ENCODE data around the gene LRAT. TPM values are rescaled to one million over a fixed set of nuclear protein-coding genes. Genes with fewer than 3 reads are reported as not detected.

LRAT gene
- total RNA-seq, 1 experiment from 2014 or later, result 20.4 TPM

DNA sequence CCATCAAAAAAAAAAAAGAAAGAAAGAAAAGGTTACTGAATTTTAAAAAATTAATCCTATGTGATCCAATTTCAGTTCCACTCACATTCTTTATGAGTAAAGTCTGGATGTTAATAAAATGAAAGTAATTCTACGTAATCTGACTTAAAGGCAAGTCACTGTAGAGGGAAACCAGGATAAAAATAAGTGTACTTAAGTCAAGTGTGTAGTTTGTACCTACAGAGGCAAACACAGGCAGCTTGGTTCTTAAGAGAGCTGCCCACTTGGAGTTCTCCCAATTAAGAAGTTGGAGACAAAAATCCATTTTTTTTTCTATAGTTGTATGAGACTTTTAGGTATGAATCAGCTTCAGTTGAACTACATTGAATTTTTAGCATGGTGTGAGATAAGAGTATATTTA is 7.0 kb upstream of the LRAT start:
- H3K4me3 Mint-ChIP-seq, result no peak overlapping the region
- H3K4me1 ChIP-seq (ENCODE audit: insufficient read depth, low read length), result peaks cover 7% of the 10 kb centered on the region
- no peaks in the 10 kb centered on the region for H4K20me1 ChIP-seq (ENCODE audit: control insufficient read depth, insufficient read depth, insufficient read length)
- no peak overlapping the region for H3K9ac ChIP-seq (ENCODE audit: extremely low read depth, insufficient read length, low read length)
- no peaks in the 10 kb centered on the region for H3K36me3 Mint-ChIP-seq (ENCODE audit: insufficient read depth in 1 of 3, low read depth in 3 of 3)
- H3K56ac ChIP-seq (ENCODE audit: insufficient read length, low read depth, low read length), result no peak overlapping the region
- H3K9me3 Mint-ChIP-seq, result no peaks in the 10 kb centered on the region; a peak in 1 of 5 replicates
- H2BK15ac ChIP-seq (ENCODE audit: low read depth, low read length), result no peak overlapping the region
- no peak overlapping the region for H2BK120ac ChIP-seq (ENCODE audit: low read depth, low read length, poor library complexity, severe bottlenecking)
- no peaks in the 10 kb centered on the region for H3K79me1 ChIP-seq (ENCODE audit: insufficient read depth, low read depth, low read length, poor library complexity, severe bottlenecking)
- H2AFZ ChIP-seq (ENCODE audit: low read length), result no peak overlapping the region
- no CpG with 5 or more reads among the region's 1 CpG for WGBS (ENCODE audit: extremely low coverage, insufficient read length, low lambda C conversion rate)
- no peaks in the 10 kb centered on the region for H3K79me2 ChIP-seq (ENCODE audit: insufficient read depth, low read length)
- no peak overlapping the region for H3K18ac ChIP-seq (ENCODE audit: insufficient read length, low read depth, low read length)
- H2AK5ac ChIP-seq (ENCODE audit: insufficient read length, low read length), result no peak overlapping the region
- peaks cover 38% of the 10 kb centered on the region for H3K27me3 Mint-ChIP-seq (ENCODE audit: low read depth)
- H3K27ac Mint-ChIP-seq, result no peak overlapping the region
- no peak overlapping the region for H4K8ac ChIP-seq (replicated peaks; ENCODE audit: insufficient read length, low read depth, low read length)
- no peak overlapping the region for H2BK5ac ChIP-seq (ENCODE audit: insufficient read length, low read length)
- no peaks in the 10 kb centered on the region for H3K9me3 ChIP-seq (ENCODE audit: control insufficient read depth, low read depth, low read length)
- peaks cover 2% of the 10 kb centered on the region; the same call in 1 of the 2 replicates for H3K27me3 ChIP-seq (ENCODE audit: insufficient read depth, low read length)
- no peak overlapping the region for H3K27ac ChIP-seq (ENCODE audit: insufficient read length, low read depth, low read length)
- H3K4me1 Mint-ChIP-seq, result peaks cover 38 to 43% of the 10 kb centered on the region in 2 experiments
- H3K14ac ChIP-seq (ENCODE audit: insufficient read depth, low read length), result no peak overlapping the region
- H3K23ac ChIP-seq (ENCODE audit: insufficient read length, low read depth, low read length), result no peak overlapping the region
- TF ChIP-seq, protein P1, sequence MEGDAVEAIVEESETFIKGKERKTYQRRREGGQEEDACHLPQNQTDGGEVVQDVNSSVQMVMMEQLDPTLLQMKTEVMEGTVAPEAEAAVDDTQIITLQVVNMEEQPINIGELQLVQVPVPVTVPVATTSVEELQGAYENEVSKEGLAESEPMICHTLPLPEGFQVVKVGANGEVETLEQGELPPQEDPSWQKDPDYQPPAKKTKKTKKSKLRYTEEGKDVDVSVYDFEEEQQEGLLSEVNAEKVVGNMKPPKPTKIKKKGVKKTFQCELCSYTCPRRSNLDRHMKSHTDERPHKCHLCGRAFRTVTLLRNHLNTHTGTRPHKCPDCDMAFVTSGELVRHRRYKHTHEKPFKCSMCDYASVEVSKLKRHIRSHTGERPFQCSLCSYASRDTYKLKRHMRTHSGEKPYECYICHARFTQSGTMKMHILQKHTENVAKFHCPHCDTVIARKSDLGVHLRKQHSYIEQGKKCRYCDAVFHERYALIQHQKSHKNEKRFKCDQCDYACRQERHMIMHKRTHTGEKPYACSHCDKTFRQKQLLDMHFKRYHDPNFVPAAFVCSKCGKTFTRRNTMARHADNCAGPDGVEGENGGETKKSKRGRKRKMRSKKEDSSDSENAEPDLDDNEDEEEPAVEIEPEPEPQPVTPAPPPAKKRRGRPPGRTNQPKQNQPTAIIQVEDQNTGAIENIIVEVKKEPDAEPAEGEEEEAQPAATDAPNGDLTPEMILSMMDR (conservative IDR thresholded peaks at IDR 0.05), result no peak
- H4K91ac ChIP-seq (ENCODE audit: insufficient read length, low read depth, low read length), result no peak overlapping the region
- no peak overlapping the region for H4K5ac ChIP-seq (ENCODE audit: insufficient read length, low read depth, low read length)
- H3K4me2 ChIP-seq (ENCODE audit: insufficient read depth, insufficient read length, low read length), result no peak overlapping the region
- no peak overlapping the region for H2BK20ac ChIP-seq (ENCODE audit: low read depth, low read length, poor library complexity, severe bottlenecking)
- peaks cover under 1% of the 10 kb centered on the region for H3K23me2 ChIP-seq (ENCODE audit: insufficient read length, low read depth, low read length, poor library complexity, severe bottlenecking)
- no peak overlapping the region for H2BK12ac ChIP-seq (ENCODE audit: insufficient read length, low read depth, low read length)
- H3K4ac ChIP-seq (ENCODE audit: low read depth, low read length), result no peak overlapping the region
- no peak overlapping the region for H3T11ph ChIP-seq (ENCODE audit: low read length)
- DNase-seq, result no peak
